ENCODE results near the gene UNK.
"Not testable (repeated sequence)": the region's sequence is repeated elsewhere in the genome, so short reads cannot be mapped to it uniquely, and the experiment has no call there.

Gene UNK

DNA sequence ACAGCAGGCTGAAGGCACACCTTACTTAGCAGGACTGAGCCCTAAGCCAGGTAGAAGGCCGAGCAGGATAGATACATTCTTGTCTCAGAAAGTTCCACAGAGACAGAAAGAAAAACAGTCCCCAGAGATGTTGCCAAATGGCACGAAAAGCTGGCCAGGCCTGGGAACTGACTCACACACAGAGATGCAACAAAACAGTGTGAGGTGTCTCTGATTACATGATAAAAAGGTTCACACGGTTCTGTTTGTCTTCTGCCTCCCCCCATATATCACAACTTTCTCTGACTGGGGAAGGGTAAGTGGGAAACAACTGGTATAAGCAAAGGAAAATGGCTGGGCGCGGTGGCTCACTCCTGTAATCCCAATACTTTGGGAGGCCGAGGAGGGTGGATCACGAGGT is 68.8 kb downstream of the UNK start:
- no peak for TF ChIP-seq CTCF (IDR thresholded peaks at IDR 0.05; ENCODE audit: unreplicated experiment in 3 of 3)
- H3K9me3 Mint-ChIP-seq, result no peaks in the 10 kb centered on the region
- peaks cover 25% of the 10 kb centered on the region for H3K4me1 Mint-ChIP-seq
- H3K36me3 Mint-ChIP-seq (ENCODE audit: low read depth), result peaks cover 18% of the 10 kb centered on the region
- no peaks in the 10 kb centered on the region for H3K27me3 Mint-ChIP-seq (ENCODE audit: low read depth)
- peak overlapping the region in 2 of 3 experiments; percentile 71 to 76 for H3K4me3 Mint-ChIP-seq
- H3K27ac Mint-ChIP-seq, result peak overlapping the region in 1 of 3 experiments; percentile 24

- Mint-ChIP-seq H3K27me3 (ENCODE audit: low read depth) (no peaks in the 10 kb centered on the region), H3K4me3 (no peak overlapping the region), H3K9me3 (no peaks in the 10 kb centered on the region), H3K36me3 (ENCODE audit: low read depth) (peaks cover 13% of the 10 kb centered on the region), H3K4me1 (peaks cover 17% of the 10 kb centered on the region), H3K27ac (no peak overlapping the region)
- no peak for TF ChIP-seq CTCF (IDR thresholded peaks at IDR 0.05; ENCODE audit: unreplicated experiment in 3 of 3)
These were observed 69.6 kb downstream of the UNK start for GRCh38 chr17:75854101-75854748.

- H3K9me3 Mint-ChIP-seq, result no peaks in the 10 kb centered on the region
- H3K36me3 Mint-ChIP-seq (ENCODE audit: low read depth), result peaks cover 7% of the 10 kb centered on the region
- TF ChIP-seq CTCF (IDR thresholded peaks at IDR 0.05; ENCODE audit: unreplicated experiment in 3 of 3), result no peak
These were observed 70.3 kb downstream of the UNK start for GRCh38 chr17:75854881-75855309.

DNA sequence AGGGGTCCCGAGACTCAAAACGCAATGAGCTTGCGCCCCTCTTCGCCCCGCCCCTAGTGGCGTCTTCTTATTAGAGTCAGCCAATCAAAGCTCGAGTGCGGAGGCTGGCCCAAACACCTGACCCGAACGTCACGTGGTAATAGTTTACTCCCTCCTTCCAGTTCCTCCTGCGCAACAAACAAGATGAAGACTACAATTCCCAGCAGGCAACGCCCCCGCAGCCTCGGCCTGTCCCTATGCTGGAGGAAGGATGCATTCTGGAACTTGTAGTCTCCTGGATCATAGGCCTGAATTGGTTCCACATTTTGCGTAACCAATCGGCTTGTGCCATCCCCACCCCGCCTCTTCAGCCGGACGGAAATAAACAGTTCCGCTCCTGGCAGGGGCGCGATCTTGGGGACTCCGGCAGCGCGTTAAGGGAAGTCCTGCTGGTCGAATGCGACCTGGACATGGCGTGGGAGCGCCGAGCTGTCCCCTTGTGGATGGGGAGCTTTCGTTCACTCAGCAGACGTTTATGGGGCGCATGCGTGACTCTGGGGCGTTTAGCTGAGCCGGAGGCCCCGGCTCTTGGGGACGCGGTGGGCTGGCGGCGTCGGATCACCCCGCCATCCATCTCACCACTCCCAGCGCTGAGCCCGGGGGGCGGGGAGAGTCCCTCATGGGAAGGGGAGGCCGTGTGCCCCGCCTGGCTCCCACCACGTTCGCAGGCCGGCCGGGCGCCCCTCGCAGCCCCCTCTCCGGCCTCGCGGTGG is 70.9 kb downstream of the UNK start, which contains the start of gene WBP2:
Gene WBP2 (minus strand): TSS at position 26 of the 752 bp plus-strand sequence. CDS start 38 bp downstream, outside the sequence.
- peaks cover 12% of the 10 kb centered on the region for H3K4me1 Mint-ChIP-seq
- peak within 1 kb of the TSS in 2 of 3 experiments; percentile 27 to 78 for H3K27ac Mint-ChIP-seq
- no peaks in the 10 kb centered on the region for H3K27me3 Mint-ChIP-seq (ENCODE audit: low read depth)
- H3K4me3 Mint-ChIP-seq, result peak within 1 kb of the TSS in 1 of 3 experiments; percentile 88
- no peaks in the 10 kb centered on the region for H3K9me3 Mint-ChIP-seq
- peaks cover 6% of the 10 kb centered on the region for H3K36me3 Mint-ChIP-seq (ENCODE audit: low read depth)
- TF ChIP-seq CTCF (IDR thresholded peaks at IDR 0.05; ENCODE audit: unreplicated experiment in 3 of 3), result peak; percentile 38 to 58 (median 45)

More at GRCh38 chr17:75854881-75855309, 70.3 kb downstream of the UNK start:
- peaks cover 12% of the 10 kb centered on the region for H3K4me1 Mint-ChIP-seq
- no peak overlapping the region for H3K27ac Mint-ChIP-seq
- H3K4me3 Mint-ChIP-seq, result no peak overlapping the region
- no peaks in the 10 kb centered on the region for H3K27me3 Mint-ChIP-seq (ENCODE audit: low read depth)

DNA sequence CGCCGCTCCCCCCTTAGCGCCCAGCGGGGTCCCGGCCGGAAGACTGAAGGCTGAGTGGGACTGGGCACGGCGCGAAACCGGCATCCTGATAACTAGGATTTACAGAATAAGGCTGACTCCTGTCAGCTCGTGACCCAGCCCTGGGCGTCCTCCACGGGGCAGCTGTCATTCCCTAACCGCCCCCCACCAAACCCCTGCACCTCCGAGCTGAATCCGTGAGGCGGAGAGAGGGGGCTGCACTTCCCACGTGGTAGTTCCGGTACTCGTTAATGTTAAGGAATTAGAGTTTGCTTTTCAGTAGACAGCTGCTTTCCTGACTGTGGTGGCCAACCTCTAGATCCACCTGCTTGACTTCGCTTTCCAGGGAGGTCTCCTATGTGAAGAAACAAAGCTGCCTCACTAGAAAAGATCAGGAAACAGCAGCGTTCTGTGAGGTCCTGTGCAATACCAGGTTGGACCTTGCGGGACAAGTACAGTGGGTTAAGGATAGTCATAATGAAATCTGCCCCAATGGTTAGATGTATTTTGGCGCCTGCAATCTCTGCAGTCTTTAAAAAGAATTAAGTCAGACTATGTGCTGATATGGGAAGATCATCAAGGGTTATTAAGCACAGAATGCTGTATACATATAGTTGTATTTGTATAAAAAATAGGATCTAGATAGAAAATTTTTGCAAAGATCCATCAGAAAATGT is 71.6 kb downstream of the UNK start:
- H3K36me3 Mint-ChIP-seq (ENCODE audit: low read depth), result peaks cover 4% of the 10 kb centered on the region
- H3K27me3 Mint-ChIP-seq (ENCODE audit: low read depth), result no peaks in the 10 kb centered on the region
- H3K9me3 Mint-ChIP-seq, result no peaks in the 10 kb centered on the region
- no peak for TF ChIP-seq CTCF (IDR thresholded peaks at IDR 0.05; ENCODE audit: unreplicated experiment in 3 of 3)
- peaks cover 12% of the 10 kb centered on the region for H3K4me1 Mint-ChIP-seq
- peak overlapping the region in 1 of 3 experiments; percentile 88 for H3K4me3 Mint-ChIP-seq
- peak overlapping the region in 2 of 3 experiments; percentile 27 to 78 for H3K27ac Mint-ChIP-seq

DNA sequence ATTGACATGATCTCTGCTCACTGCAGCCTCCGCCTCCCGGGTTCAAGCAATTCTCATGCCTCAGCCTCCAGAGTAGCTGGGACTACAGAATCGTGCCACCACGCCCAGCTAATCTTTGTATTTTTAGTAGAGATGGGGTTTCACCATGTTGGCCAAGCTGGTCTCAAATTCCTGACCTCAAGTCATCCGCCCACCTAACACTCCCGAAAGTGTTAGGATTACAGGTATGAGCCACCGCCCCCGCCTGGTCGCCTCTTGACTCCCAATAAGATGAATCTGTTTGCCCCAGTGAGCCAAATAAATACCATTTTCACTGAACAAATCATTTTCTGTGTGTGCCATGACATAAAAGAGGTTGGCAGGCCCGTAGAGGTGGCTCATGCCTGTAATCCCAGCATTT is 74.8 kb downstream of the UNK start:
- not testable (repeated sequence) for H3K9me3 Mint-ChIP-seq; H3K27ac Mint-ChIP-seq; H3K4me3 Mint-ChIP-seq; H3K27me3 Mint-ChIP-seq (ENCODE audit: low read depth); H3K36me3 Mint-ChIP-seq (ENCODE audit: low read depth)
- H3K4me1 Mint-ChIP-seq, result peaks cover 16% of the 10 kb centered on the region

Data from nephron (organoid).